ES-I3 (cell line): ENCODE data around the gene ASB12.

Experiments
- H3K36me3 ChIP-seq: 2 replicates; pipeline ENCODE4 v1.6.1; 2013; ENCODE audit warnings: mild to moderate bottlenecking, low read length, control low read depth, moderate library complexity; ENCODE audit not compliant: insufficient read depth
- H3K4me1 ChIP-seq: 2 replicates; pipeline ENCODE4 v1.6.1; 2013; ENCODE audit warnings: mild to moderate bottlenecking, control low read depth, low read length; ENCODE audit not compliant: insufficient read depth
- H3K9ac ChIP-seq: 2 replicates; pipeline ENCODE4 v1.6.1; 2013; ENCODE audit warnings: low read depth, mild to moderate bottlenecking, low read length, moderate library complexity
- H3K9me3 ChIP-seq: 2 replicates; pipeline ENCODE4 v1.6.1; 2013; ENCODE audit warnings: mild to moderate bottlenecking, low read length, moderate library complexity; ENCODE audit not compliant: control insufficient read depth, insufficient read depth

The ASB12 gene

GRCh38 chrX:64192673-64193072 lies 37.7 kb downstream of the ASB12 start:
- no peaks in the 10 kb centered on the region for H3K9me3 ChIP-seq
- H3K36me3 ChIP-seq: no peaks in the 10 kb centered on the region
- H3K4me1 ChIP-seq: peaks cover 14% of the 10 kb centered on the region; the same call in 1 of the 2 replicates
- H3K9ac ChIP-seq: no peak overlapping the region

GRCh38 chrX:64192040-64192439 lies 38.4 kb downstream of the ASB12 start:
- Histone ChIP-seq H3K36me3 (no peaks in the 10 kb centered on the region), H3K9ac (no peak overlapping the region), H3K4me1 (peaks cover 14% of the 10 kb centered on the region; the same call in 1 of the 2 replicates), H3K9me3 (no peaks in the 10 kb centered on the region)

GRCh38 chrX:64191281-64192010 lies 39.0 kb downstream of the ASB12 start:
- no peaks in the 10 kb centered on the region for H3K36me3 ChIP-seq
- peaks cover 14% of the 10 kb centered on the region; the same call in 1 of the 2 replicates for H3K4me1 ChIP-seq
- no peaks in the 10 kb centered on the region for H3K9me3 ChIP-seq
- H3K9ac ChIP-seq: no peak overlapping the region

- H3K4me1 ChIP-seq: peaks cover 3% of the 10 kb centered on the region; the same call in 1 of the 2 replicates
- H3K36me3 ChIP-seq: no peaks in the 10 kb centered on the region
- no peak overlapping the region for H3K9ac ChIP-seq
- no peaks in the 10 kb centered on the region for H3K9me3 ChIP-seq
Measured at GRCh38 chrX:64190136-64190740, 40.2 kb downstream of the ASB12 start.

- Histone ChIP-seq H3K9ac (no peak overlapping the region), H3K36me3 (no peaks in the 10 kb centered on the region), H3K9me3 (no peaks in the 10 kb centered on the region), H3K4me1 (no peaks in the 10 kb centered on the region)
Measured at GRCh38 chrX:64188901-64189300, 41.5 kb downstream of the ASB12 start.

GRCh38 chrX:64187762-64188150 lies 42.7 kb downstream of the ASB12 start:
- no peaks in the 10 kb centered on the region for H3K9me3 ChIP-seq
- H3K9ac ChIP-seq: no peak overlapping the region
- H3K36me3 ChIP-seq: no peaks in the 10 kb centered on the region
- H3K4me1 ChIP-seq: no peaks in the 10 kb centered on the region

GRCh38 chrX:64186974-64187761 lies 43.2 kb downstream of the ASB12 start:
- Histone ChIP-seq H3K9me3 (no peaks in the 10 kb centered on the region), H3K36me3 (no peaks in the 10 kb centered on the region), H3K4me1 (no peaks in the 10 kb centered on the region), H3K9ac (no peak overlapping the region)

- Histone ChIP-seq H3K36me3 (no peaks in the 10 kb centered on the region), H3K9ac (no peak overlapping the region), H3K9me3 (no peaks in the 10 kb centered on the region), H3K4me1 (no peaks in the 10 kb centered on the region)
Measured at GRCh38 chrX:64184396-64184795, 46.0 kb downstream of the ASB12 start.

- H3K9me3 ChIP-seq: no peaks in the 10 kb centered on the region
- no peaks in the 10 kb centered on the region for H3K36me3 ChIP-seq
- no peak overlapping the region for H3K9ac ChIP-seq
- H3K4me1 ChIP-seq: no peaks in the 10 kb centered on the region
Measured at GRCh38 chrX:64182208-64182607, 48.2 kb downstream of the ASB12 start.

GRCh38 chrX:64176876-64177275 lies 53.5 kb downstream of the ASB12 start:
- Histone ChIP-seq H3K9me3 (no peaks in the 10 kb centered on the region), H3K9ac (no peak overlapping the region), H3K4me1 (no peaks in the 10 kb centered on the region), H3K36me3 (no peaks in the 10 kb centered on the region)
